Measurements from ENCODE around the gene LBR.

- no peak for TF ChIP-seq CTCF (optimal IDR thresholded peaks at IDR 0.05 in 1 of 3, IDR thresholded peaks at IDR 0.05 in 1 of 3, conservative IDR thresholded peaks at IDR 0.05 in 1 of 3; ENCODE audit: extremely low read depth in 1 of 3, insufficient read depth in 2 of 3, low read length in 3 of 3)
- TF ChIP-seq EZH2 (IDR thresholded peaks at IDR 0.05; ENCODE audit: low read length) = no peak
These were observed 3.4 kb upstream of the LBR start for GRCh38 chr1:225431081-225431863.
